Naive thymus-derived CD4-positive, alpha-beta T cell (primary cell): ENCODE measurements around the gene TNFAIP8L1. TPM values are rescaled to one million over a fixed set of nuclear protein-coding genes. Genes with fewer than 3 reads are reported as not detected.

Source experiments
- ATAC-seq: fragments of 150-1000 bp; cut with Tn5 transposase; 2 replicates; pipeline ENCODE4 v1.10.0; 2021; ENCODE audit warnings: mild to moderate bottlenecking, moderate library complexity
- CTCF ChIA-PET: fragments of 350-600 bp; sonication (Branson Sonifier 250); formaldehyde crosslinking; loops from one replicate; lab custom pipeline; 2021; ENCODE audit warnings: antibody characterized with exemption; lab: Charles Lee
- POLR2A ChIA-PET: fragments of 350-600 bp; sonication (Branson Sonifier 250); formaldehyde crosslinking; loops from one replicate; lab custom pipeline; 2021; ENCODE audit warnings: antibody characterized with exemption, inconsistent platforms; lab: Charles Lee
- DNase-seq, 9 donors: peaks; one replicate each; pipeline versions ENCODE4 v3.0.0 to v3.0.0-alpha.2; 2020 to 2022; ENCODE audit warnings: mixed read lengths in 1 of 9
- H3K27ac ChIP-seq: one replicate; pipeline ENCODE4 v1.7.0; 2013; ENCODE audit warnings: mild to moderate bottlenecking, low read depth, low read length, moderate library complexity
- H3K27me3 ChIP-seq, 2 donors: one replicate each; pipeline ENCODE4 v1.7.0; 2013; ENCODE audit warnings: low read length in 2 of 2, mild to moderate bottlenecking in 2 of 2, moderate library complexity in 2 of 2; ENCODE audit not compliant: control insufficient read depth in 2 of 2, insufficient read depth in 2 of 2
- H3K36me3 ChIP-seq, 3 experiments: 1 replicate in 2 of 3; 2 replicates in 1 of 3; pipeline ENCODE4 v1.7.0; 2013; ENCODE audit warnings: low read length in 3 of 3, mild to moderate bottlenecking in 3 of 3, moderate library complexity in 1 of 3; ENCODE audit not compliant: insufficient read depth in 3 of 3, control insufficient read depth in 2 of 3
- H3K4me1 ChIP-seq, 2 donors: one replicate each; pipeline ENCODE4 v1.7.0; 2013; ENCODE audit warnings: low read length in 2 of 2, mild to moderate bottlenecking in 2 of 2, moderate library complexity in 1 of 2; ENCODE audit not compliant: control insufficient read depth in 2 of 2, insufficient read depth in 2 of 2
- H3K4me3 ChIP-seq: 2 replicates; pipeline ENCODE4 v1.7.0; 2013; ENCODE audit warnings: mild to moderate bottlenecking, low read length
- H3K9me3 ChIP-seq, 3 experiments: 1 replicate in 2 of 3; 2 replicates in 1 of 3; pipeline ENCODE4 v1.7.0; 2013; ENCODE audit warnings: low read length in 3 of 3; ENCODE audit not compliant: control insufficient read depth in 2 of 3
- H3K27ac Mint-ChIP-seq, 9 donors: one replicate each; pipeline ENCODE4 v1.8.0; 2020 to 2022; ENCODE audit warnings: mixed read lengths in 9 of 9, mild to moderate bottlenecking in 8 of 9, moderate library complexity in 5 of 9, inconsistent platforms in 2 of 9
- H3K27me3 Mint-ChIP-seq, 5 donors: one replicate each; pipeline ENCODE4 v1.8.0; 2021 to 2022; ENCODE audit warnings: mixed read lengths in 5 of 5, mild to moderate bottlenecking in 1 of 5
- H3K36me3 Mint-ChIP-seq, 5 donors: one replicate each; pipeline ENCODE4 v1.8.0; 2020 to 2022; ENCODE audit warnings: mixed read lengths in 5 of 5, mild to moderate bottlenecking in 3 of 5, inconsistent platforms in 1 of 5
- H3K4me1 Mint-ChIP-seq, 7 donors: one replicate each; pipeline ENCODE4 v1.8.0; 2020 to 2022; ENCODE audit warnings: mixed read lengths in 7 of 7, mild to moderate bottlenecking in 3 of 7, inconsistent platforms in 1 of 7
- H3K4me3 Mint-ChIP-seq, 10 donors: one replicate each; pipeline ENCODE4 v1.8.0; 2020 to 2022; ENCODE audit warnings: mild to moderate bottlenecking in 10 of 10, mixed read lengths in 10 of 10, moderate library complexity in 6 of 10, inconsistent platforms in 2 of 10
- H3K9me3 Mint-ChIP-seq, 11 donors: one replicate each; pipeline ENCODE4 v1.8.0; 2020 to 2022; ENCODE audit warnings: mixed read lengths in 11 of 11, mild to moderate bottlenecking in 4 of 11, inconsistent platforms in 1 of 11, moderate library complexity in 1 of 11
- intact Hi-C, 2 donors: fragments of 100-400 bp; cut with micrococcal nuclease; formaldehyde crosslinking; loops; one replicate each; pipeline ENCODE4 v1.15.1; 2023
- polyA plus RNA-seq, 2 donors: library from polyadenylated mRNA; unstranded; fragments of 300-500 nt; fragmentation: Illumina TruSeq; gene quantifications; one replicate each; pipeline ENCODE4 v1.2.3, GENCODE V29; 2021
- total RNA-seq, 6 experiments: library from RNA in 5 of 6; stranded (reverse) in 5 of 6; gene quantifications; 1 replicate in 5 of 6; 2 replicates in 1 of 6; pipeline ENCODE4 v1.2.3 and lab custom pipeline; 2021 to 2026

The TNFAIP8L1 gene
- total and polyA plus RNA-seq, 7 experiments from 2014 or later: 8.0 to 22.4 (median 20.5) TPM

DNA sequence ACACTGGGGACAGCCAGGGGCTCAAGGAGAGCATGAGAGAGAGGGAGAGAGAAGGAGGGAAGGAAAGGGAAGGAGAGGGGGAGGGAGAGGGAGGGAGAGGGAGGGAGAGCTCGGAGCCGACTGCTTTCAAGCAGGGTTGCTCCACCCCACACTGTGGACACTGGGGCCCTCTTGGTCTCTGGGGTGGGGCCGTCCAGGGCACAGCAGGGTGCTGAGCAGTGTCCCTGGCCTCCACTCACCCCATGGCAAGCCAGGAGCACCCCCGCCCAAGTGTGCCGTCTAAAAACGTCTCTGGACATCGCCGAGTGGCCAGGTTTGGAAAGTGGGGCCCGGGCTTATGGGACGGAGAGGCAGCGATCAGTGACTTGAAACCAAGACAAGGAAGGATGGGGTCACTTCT is 63.4 kb downstream of the TNFAIP8L1 start:
- intact Hi-C loops: no loop called here
- H3K27ac ChIP-seq: no peak overlapping the region
- Mint-ChIP-seq H3K9me3 (no peaks in the 10 kb centered on the region), H3K27ac (no peak overlapping the region), H3K4me3 (no peak overlapping the region), H3K27me3 (no peaks in the 10 kb centered on the region), H3K36me3 (peaks cover 0 to 37% (median 0%) of the 10 kb centered on the region in 5 donors), H3K4me1 (peaks cover 0 to 2% (median 0%) of the 10 kb centered on the region in 7 donors)
- H3K9me3 ChIP-seq: no peaks in the 10 kb centered on the region
- no peaks in the 10 kb centered on the region for H3K27me3 ChIP-seq
- DNase-seq (no peak), ATAC-seq (no peak)
- ChIA-PET CTCF (no interaction called here), POLR2A (no interaction called here)
- H3K36me3 ChIP-seq: peaks cover 4 to 92% (median 19%) of the 10 kb centered on the region in 3 experiments
- H3K4me3 ChIP-seq: no peak overlapping the region
- H3K4me1 ChIP-seq: no peaks in the 10 kb centered on the region

DNA sequence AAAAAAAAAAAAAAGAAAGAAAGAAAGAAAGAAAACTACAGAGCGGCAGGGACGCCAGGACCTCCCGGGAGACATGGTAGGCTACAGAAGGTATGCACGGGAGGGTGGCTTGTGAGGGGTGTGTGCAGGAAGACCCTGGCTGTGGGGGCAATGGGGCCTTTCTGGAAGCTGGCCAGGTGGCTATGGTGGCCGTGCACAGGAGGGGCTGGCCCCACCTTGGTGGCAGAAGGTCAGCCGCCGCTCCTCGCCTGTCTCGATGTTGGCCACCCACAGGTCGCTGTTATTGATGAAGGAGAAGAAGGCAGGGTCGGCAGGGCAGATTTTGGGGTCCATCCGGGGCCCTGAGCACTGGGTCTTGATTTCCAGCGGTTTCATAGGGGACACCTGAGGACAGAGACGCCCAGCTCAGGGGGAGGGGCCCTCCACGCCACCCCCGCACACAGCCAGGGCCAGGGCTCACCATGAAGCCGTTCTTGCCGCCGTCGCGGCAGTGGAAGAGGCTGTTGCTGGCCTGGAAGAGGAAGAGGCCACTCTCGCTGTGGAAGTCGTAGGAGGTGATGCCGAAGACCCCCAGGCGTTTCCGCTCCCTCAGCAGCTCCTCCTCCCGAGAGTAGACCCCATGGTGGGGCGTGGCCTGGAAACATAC is 64.5 kb downstream of the TNFAIP8L1 start:
- Histone ChIP-seq H3K4me1 (no peaks in the 10 kb centered on the region), H3K27me3 (no peaks in the 10 kb centered on the region), H3K27ac (no peak overlapping the region), H3K36me3 (peaks cover 4 to 83% (median 19%) of the 10 kb centered on the region in 3 experiments), H3K4me3 (no peak overlapping the region), H3K9me3 (no peaks in the 10 kb centered on the region)
- ATAC-seq (no peak), DNase-seq (no peak)
- Mint-ChIP-seq H3K27ac (no peak overlapping the region), H3K9me3 (no peaks in the 10 kb centered on the region), H3K27me3 (no peaks in the 10 kb centered on the region), H3K4me3 (no peak overlapping the region), H3K36me3 (peaks cover 0 to 34% (median 4%) of the 10 kb centered on the region in 5 donors), H3K4me1 (peaks cover 0 to 7% (median 0%) of the 10 kb centered on the region in 7 donors)
- ChIA-PET CTCF (no interaction called here), POLR2A (no interaction called here)
- intact Hi-C loops: no loop called here

DNA sequence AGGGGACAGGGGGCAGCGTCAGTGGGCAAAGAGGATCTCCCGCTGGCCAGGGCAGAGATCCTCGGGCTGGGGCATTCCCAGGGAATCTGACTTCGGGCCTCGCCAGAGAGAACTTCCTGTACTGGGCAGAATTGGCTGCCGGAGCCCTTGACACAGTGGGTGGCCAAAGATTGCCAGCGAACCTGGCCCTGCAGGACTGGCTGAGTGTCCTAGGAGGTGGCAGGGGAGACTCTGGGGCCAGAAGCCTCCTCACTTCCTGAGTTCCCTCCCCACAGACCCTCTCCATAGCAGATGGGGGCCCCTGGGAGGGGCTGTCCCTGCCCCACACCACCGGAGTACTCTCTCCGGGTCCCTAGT is 65.0 kb downstream of the TNFAIP8L1 start:
- ChIA-PET POLR2A (no interaction called here), CTCF (interaction anchor here (0.6 kb wide), 1 partner anchor 65 kb away, joined by 5 read pairs; no protein-coding TSS in a partner anchor)
- no peaks in the 10 kb centered on the region for H3K27me3 Mint-ChIP-seq
- H3K4me1 ChIP-seq: no peaks in the 10 kb centered on the region
- H3K9me3 Mint-ChIP-seq: no peaks in the 10 kb centered on the region
- DNase-seq: no peak
- peaks cover 0 to 38% (median 7%) of the 10 kb centered on the region in 5 donors for H3K36me3 Mint-ChIP-seq
- no peak overlapping the region for H3K4me3 ChIP-seq
- H3K27ac Mint-ChIP-seq: no peak overlapping the region
- H3K4me1 Mint-ChIP-seq: peaks cover 0 to 10% (median 4%) of the 10 kb centered on the region in 7 donors
- no peaks in the 10 kb centered on the region for H3K27me3 ChIP-seq
- peaks cover 4 to 79% (median 19%) of the 10 kb centered on the region in 3 experiments for H3K36me3 ChIP-seq
- no peak overlapping the region for H3K4me3 Mint-ChIP-seq
- no peak overlapping the region for H3K27ac ChIP-seq
- intact Hi-C loops: no loop called here
- no peak for ATAC-seq
- no peaks in the 10 kb centered on the region for H3K9me3 ChIP-seq

Other genes starting within 250 kb of the TNFAIP8L1 start
- 10 to 100 TPM; 37.1 to 77.0 (median 38.6) TPM for gene SH3GL1, start 239.0 kb upstream of the TNFAIP8L1 start, total RNA-seq
- 10 to 100 TPM; 11.9 to 22.8 TPM for gene SH3GL1, start 239.0 kb upstream of the TNFAIP8L1 start, polyA plus RNA-seq
- gene CHAF1A, start 236.9 kb upstream of the TNFAIP8L1 start, total RNA-seq: 10 to 100 TPM; 10.1 to 71.2 (median 14.1) TPM
- gene CHAF1A, start 236.9 kb upstream of the TNFAIP8L1 start, polyA plus RNA-seq: 1 to 10 TPM; 3.2 to 5.5 TPM
- 10 to 100 TPM; 49.2 to 68.6 (median 53.1) TPM for gene UBXN6, start 181.7 kb upstream of the TNFAIP8L1 start, total RNA-seq
- 1 to 10 TPM; 5.4 to 7.9 TPM for gene UBXN6, start 181.7 kb upstream of the TNFAIP8L1 start, polyA plus RNA-seq
- 10 to 100 TPM; 25.9 to 64.6 (median 34.6) TPM for gene HDGFL2, start 167.2 kb upstream of the TNFAIP8L1 start, total RNA-seq
- 10 to 100 TPM; 14.0 to 31.5 TPM for gene HDGFL2, start 167.2 kb upstream of the TNFAIP8L1 start, polyA plus RNA-seq
- gene PLIN4, start 121.0 kb upstream of the TNFAIP8L1 start, total RNA-seq: under 1 TPM in 3 of 5 experiments, not detected in 2; 0.11 to 0.24 (median 0.16) TPM
- gene PLIN4, start 121.0 kb upstream of the TNFAIP8L1 start, polyA plus RNA-seq: under 1 TPM; 0.08 to 0.11 TPM
- gene PLIN5, start 104.3 kb upstream of the TNFAIP8L1 start, total RNA-seq: 1 to 10 TPM in 3 of 5 experiments, under 1 TPM in 1, not detected in 1; 0.24 to 1.9 (median 1.8) TPM
- gene PLIN5, start 104.3 kb upstream of the TNFAIP8L1 start, polyA plus RNA-seq: under 1 TPM; 0.34 to 0.55 TPM
- gene LRG1, start 99.5 kb upstream of the TNFAIP8L1 start, total RNA-seq: 1 to 10 TPM in 1 of 5 experiments, under 1 TPM in 2, not detected in 2; 0.34 to 1.6 (median 0.66) TPM
- gene LRG1, start 99.5 kb upstream of the TNFAIP8L1 start, polyA plus RNA-seq: under 1 TPM in 1 of 2 donors, not detected in 1; 0.06 TPM
- 1 to 10 TPM in 3 of 5 experiments, under 1 TPM in 2; 0.22 to 2.4 (median 2.1) TPM for gene SEMA6B, start 79.8 kb upstream of the TNFAIP8L1 start, total RNA-seq
- not detected for gene SEMA6B, start 79.8 kb upstream of the TNFAIP8L1 start, polyA plus RNA-seq
- gene MYDGF, start 30.8 kb downstream of the TNFAIP8L1 start, total RNA-seq: 10 to 100 TPM; 28.1 to 81.0 (median 32.1) TPM
- 100 to 1,000 TPM; 101 to 105 TPM for gene MYDGF, start 30.8 kb downstream of the TNFAIP8L1 start, polyA plus RNA-seq
- gene DPP9, start 84.3 kb downstream of the TNFAIP8L1 start, total RNA-seq: 10 to 100 TPM; 71.2 to 90.7 (median 81.4) TPM
- 10 to 100 TPM; 16.4 to 32.9 TPM for gene DPP9, start 84.3 kb downstream of the TNFAIP8L1 start, polyA plus RNA-seq
- gene FEM1A, start 152.2 kb downstream of the TNFAIP8L1 start, total RNA-seq: 10 to 100 TPM; 10.2 to 17.2 (median 14.4) TPM
- 1 to 10 TPM; 2.4 to 6.3 TPM for gene FEM1A, start 152.2 kb downstream of the TNFAIP8L1 start, polyA plus RNA-seq
- 10 to 100 TPM; 12.5 to 28.4 (median 16.5) TPM for gene TICAM1, start 192.2 kb downstream of the TNFAIP8L1 start, total RNA-seq
- 10 to 100 TPM in 1 of 2 donors, 1 to 10 TPM in 1; 3.8 to 14.3 TPM for gene TICAM1, start 192.2 kb downstream of the TNFAIP8L1 start, polyA plus RNA-seq
- 10 to 100 TPM; 12.8 to 38.2 (median 32.0) TPM for gene PLIN3, start 228.2 kb downstream of the TNFAIP8L1 start, total RNA-seq
- gene PLIN3, start 228.2 kb downstream of the TNFAIP8L1 start, polyA plus RNA-seq: 10 to 100 TPM; 22.1 to 33.1 TPM